ENCODE data around the gene CMTM6. TPM values are rescaled to one million over a fixed set of nuclear protein-coding genes. Genes with fewer than 3 reads are reported as not detected.

CMTM6 gene
- total RNA-seq, 1 donor from 2014 or later: 54.0 TPM

DNA sequence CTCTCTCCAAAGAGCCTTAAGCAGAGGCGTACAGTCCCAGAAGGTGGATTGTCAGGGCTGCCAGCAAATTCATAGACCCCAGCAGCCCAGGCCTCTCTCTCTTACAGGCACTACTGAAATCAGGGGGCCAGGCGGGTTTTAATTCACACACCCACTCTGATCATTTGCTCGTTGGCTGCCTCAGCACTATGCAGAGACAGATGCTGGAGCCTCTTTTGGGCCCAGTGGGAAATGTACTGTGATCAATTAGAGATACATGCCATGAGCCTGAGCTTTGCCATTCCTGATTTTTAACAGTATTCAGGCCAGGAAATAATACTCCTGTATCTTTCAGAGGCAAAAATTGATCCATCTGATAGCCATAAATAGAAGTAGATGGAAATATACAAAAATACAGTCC, 53.0 kb downstream of the CMTM6 start:
- TF ChIP-seq, protein P1, sequence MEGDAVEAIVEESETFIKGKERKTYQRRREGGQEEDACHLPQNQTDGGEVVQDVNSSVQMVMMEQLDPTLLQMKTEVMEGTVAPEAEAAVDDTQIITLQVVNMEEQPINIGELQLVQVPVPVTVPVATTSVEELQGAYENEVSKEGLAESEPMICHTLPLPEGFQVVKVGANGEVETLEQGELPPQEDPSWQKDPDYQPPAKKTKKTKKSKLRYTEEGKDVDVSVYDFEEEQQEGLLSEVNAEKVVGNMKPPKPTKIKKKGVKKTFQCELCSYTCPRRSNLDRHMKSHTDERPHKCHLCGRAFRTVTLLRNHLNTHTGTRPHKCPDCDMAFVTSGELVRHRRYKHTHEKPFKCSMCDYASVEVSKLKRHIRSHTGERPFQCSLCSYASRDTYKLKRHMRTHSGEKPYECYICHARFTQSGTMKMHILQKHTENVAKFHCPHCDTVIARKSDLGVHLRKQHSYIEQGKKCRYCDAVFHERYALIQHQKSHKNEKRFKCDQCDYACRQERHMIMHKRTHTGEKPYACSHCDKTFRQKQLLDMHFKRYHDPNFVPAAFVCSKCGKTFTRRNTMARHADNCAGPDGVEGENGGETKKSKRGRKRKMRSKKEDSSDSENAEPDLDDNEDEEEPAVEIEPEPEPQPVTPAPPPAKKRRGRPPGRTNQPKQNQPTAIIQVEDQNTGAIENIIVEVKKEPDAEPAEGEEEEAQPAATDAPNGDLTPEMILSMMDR (IDR thresholded peaks at IDR 0.05): no peak

DNA sequence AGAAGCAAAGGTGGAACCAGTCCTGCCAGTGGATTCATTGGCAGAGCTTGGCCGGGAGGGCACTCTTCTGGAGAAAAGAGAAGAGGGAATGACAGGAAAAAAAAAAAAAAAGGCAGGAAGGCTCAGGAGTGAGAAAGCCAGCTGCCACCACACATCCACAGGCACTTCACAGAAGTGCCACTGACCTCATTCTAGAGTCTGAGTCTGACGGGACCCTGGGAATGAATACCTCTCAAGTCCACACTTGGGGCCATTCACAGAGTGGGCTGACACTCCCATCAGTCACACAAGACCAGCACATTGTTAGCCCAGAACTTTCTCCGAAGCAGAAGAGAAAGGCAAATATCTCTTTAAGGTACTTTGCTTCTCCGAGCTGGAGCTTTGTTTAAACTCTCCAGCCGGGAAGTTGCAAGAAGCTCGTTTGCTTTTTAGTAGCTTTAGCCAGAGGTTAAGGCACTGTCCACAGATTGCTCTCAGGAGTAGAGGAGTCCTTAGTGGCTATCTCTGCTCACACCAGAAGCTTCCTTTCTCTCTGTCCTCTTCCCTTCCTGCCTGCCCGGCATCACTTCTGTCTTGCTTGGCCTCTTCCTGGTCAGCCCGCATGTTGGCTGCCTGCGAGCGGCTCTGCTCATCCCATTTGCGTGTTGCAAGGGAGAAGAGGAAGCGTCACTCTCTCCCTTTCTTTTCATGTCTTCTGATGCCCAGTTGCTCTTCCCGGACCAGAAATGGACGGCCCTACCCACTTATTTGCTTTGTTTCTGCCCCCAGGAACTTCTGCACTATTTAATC, 53.8 kb downstream of the CMTM6 start:
- Mint-ChIP-seq H3K36me3 (ENCODE audit: low read depth) (peaks cover 7% of the 10 kb centered on the region), H3K4me1 (ENCODE audit: low read depth) (peaks cover 8% of the 10 kb centered on the region), H3K9me3 (ENCODE audit: low read depth) (peaks cover 3% of the 10 kb centered on the region), H3K27me3 (ENCODE audit: low read depth) (no peaks in the 10 kb centered on the region), H3K4me3 (ENCODE audit: unreplicated experiment) (no peak overlapping the region), H3K27ac (ENCODE audit: unreplicated experiment) (no peak overlapping the region)
- no peak for DNase-seq (ENCODE audit: low spot score)
- TF ChIP-seq, protein P1 (IDR thresholded peaks at IDR 0.05): no peak

More for the DNA sequence above, 53.0 kb downstream of the CMTM6 start:
- no peak for DNase-seq (ENCODE audit: low spot score)
- H3K27me3 Mint-ChIP-seq (ENCODE audit: low read depth): no peaks in the 10 kb centered on the region
- H3K36me3 Mint-ChIP-seq (ENCODE audit: low read depth): peaks cover 7% of the 10 kb centered on the region
- no peak overlapping the region for H3K27ac Mint-ChIP-seq (ENCODE audit: unreplicated experiment)
- H3K4me1 Mint-ChIP-seq (ENCODE audit: low read depth): peaks cover 11% of the 10 kb centered on the region
- H3K9me3 Mint-ChIP-seq (ENCODE audit: low read depth): no peaks in the 10 kb centered on the region
- no peak overlapping the region for H3K4me3 Mint-ChIP-seq (ENCODE audit: unreplicated experiment)

DNA sequence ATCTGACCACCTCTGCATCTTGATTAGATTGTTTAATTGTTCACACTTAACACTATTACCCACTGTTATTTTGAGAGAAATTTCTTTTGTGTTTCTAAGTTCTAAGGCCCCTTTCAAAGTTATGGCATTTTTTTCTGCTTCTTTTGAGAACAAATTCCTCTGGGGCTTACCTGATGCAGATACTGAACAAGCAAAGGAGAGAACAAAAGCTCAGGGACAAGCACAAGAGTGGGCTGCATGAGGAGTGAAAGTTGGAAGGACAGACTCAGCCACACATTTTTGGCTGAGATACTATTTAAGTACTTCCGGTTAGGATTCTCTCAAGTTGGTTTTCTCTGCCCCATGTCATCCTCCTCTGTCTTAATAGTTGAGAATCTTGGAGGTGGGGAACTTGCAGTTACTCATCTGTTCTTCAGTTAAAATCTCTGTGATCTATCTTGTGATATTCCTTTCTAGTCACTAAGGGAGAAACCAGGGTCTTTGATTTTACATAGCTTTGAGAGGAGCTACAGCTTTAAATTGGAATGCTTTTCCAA, 54.7 kb downstream of the CMTM6 start:
- H3K4me3 Mint-ChIP-seq (ENCODE audit: unreplicated experiment): no peak overlapping the region
- H3K27ac Mint-ChIP-seq (ENCODE audit: unreplicated experiment): no peak overlapping the region
- no peak for DNase-seq (ENCODE audit: low spot score)
- H3K36me3 Mint-ChIP-seq (ENCODE audit: low read depth): peaks cover 7% of the 10 kb centered on the region
- peaks cover 6% of the 10 kb centered on the region for H3K4me1 Mint-ChIP-seq (ENCODE audit: low read depth)
- no peaks in the 10 kb centered on the region for H3K27me3 Mint-ChIP-seq (ENCODE audit: low read depth)
- peaks cover 5% of the 10 kb centered on the region for H3K9me3 Mint-ChIP-seq (ENCODE audit: low read depth)
- TF ChIP-seq, protein P1 (IDR thresholded peaks at IDR 0.05): no peak

DNA sequence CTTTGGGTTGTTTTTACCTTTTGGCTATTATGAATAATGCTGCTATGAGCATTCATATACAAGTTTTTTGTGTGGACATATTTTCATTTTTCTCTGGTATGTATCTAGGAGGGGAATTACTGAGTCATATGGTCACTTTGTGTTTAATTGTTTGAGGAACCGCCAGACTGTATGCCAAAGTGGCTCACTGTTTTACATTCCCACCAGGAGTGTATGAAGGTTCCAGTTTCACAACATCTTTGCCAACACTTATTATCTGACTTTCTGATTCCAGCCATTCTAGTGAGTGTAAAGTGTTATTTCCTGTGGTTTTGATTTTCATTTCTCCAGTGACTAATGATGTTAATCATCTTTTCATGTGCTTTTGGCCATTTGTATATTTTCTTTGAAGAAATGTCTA, 59.2 kb downstream of the CMTM6 start:
- DNase-seq (ENCODE audit: low spot score): no peak
- Mint-ChIP-seq H3K4me3 (ENCODE audit: unreplicated experiment) (no peak overlapping the region), H3K27ac (ENCODE audit: unreplicated experiment) (no peak overlapping the region), H3K9me3 (ENCODE audit: low read depth) (peaks cover 5% of the 10 kb centered on the region), H3K27me3 (ENCODE audit: low read depth) (no peaks in the 10 kb centered on the region), H3K4me1 (ENCODE audit: low read depth) (peaks cover 14% of the 10 kb centered on the region), H3K36me3 (ENCODE audit: low read depth) (peaks cover 5% of the 10 kb centered on the region)
- TF ChIP-seq, protein P1 (IDR thresholded peaks at IDR 0.05): no peak

DNA sequence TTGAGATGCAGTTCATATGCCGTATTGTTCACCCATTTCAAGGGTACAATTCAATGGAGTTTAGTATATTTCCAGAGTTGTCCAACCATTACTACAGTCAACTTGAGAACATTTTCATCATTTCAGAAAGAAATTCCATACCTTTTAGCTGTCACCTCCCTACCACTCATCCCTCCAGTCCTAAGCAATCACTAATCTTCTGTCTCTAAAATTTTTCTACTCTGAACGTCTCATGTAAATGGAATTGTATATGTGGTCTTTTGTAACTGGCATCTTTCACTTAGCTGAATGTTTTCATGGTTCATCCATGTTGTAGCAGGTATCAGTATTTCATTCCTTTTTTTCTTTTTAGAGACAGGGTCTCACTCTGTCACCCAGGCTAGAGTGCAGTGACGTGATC, 59.9 kb downstream of the CMTM6 start:
- Mint-ChIP-seq H3K36me3 (ENCODE audit: low read depth) (peaks cover 5% of the 10 kb centered on the region), H3K27ac (ENCODE audit: unreplicated experiment) (no peak overlapping the region), H3K4me1 (ENCODE audit: low read depth) (peaks cover 18% of the 10 kb centered on the region), H3K4me3 (ENCODE audit: unreplicated experiment) (no peak overlapping the region), H3K9me3 (ENCODE audit: low read depth) (peaks cover 5% of the 10 kb centered on the region), H3K27me3 (ENCODE audit: low read depth) (no peaks in the 10 kb centered on the region)
- DNase-seq (ENCODE audit: low spot score): no peak
- TF ChIP-seq, protein P1 (IDR thresholded peaks at IDR 0.05): no peak
